Suprapubic skin (tissue), 4 donors: ENCODE measurements around the gene CTNNA2. TPM values are rescaled to one million over a fixed set of nuclear protein-coding genes. Genes with fewer than 3 reads are reported as not detected.

Experiments used
- DNase-seq, 2 donors: peaks; one replicate each; pipeline ENCODE4 v3.0.0-alpha.2; 2019; ENCODE audit warnings: low spot score in 2 of 2
- H3K27ac ChIP-seq: fragments of 200-600 bp; sonication (generic); one replicate; pipeline ENCODE4 v1.5.1; 2019
- H3K27me3 ChIP-seq: fragments of 200-600 bp; sonication (generic); one replicate; pipeline ENCODE4 v1.5.1; 2019
- H3K36me3 ChIP-seq: fragments of 200-600 bp; sonication (generic); one replicate; pipeline ENCODE4 v1.5.1; 2019
- H3K4me1 ChIP-seq: fragments of 200-600 bp; sonication (generic); one replicate; pipeline ENCODE4 v1.5.1; 2019
- H3K4me3 ChIP-seq: fragments of 200-600 bp; sonication (generic); one replicate; pipeline ENCODE4 v1.5.1; 2019; ENCODE audit warnings: mild to moderate bottlenecking
- H3K9me3 ChIP-seq: fragments of 200-600 bp; sonication (generic); one replicate; pipeline ENCODE4 v1.5.1; 2019
- EP300 ChIP-seq: sonication (generic); formaldehyde crosslinking; IDR thresholded peaks from one replicate; pipeline ENCODE4 v1.6.1; 2017; ENCODE audit warnings: antibody characterized with exemption
- POLR2A ChIP-seq, 2 donors: fragments of 450-650 bp; IDR thresholded peaks; one replicate each; pipeline ENCODE4 v1.6.1; 2017; ENCODE audit warnings: antibody characterized with exemption in 2 of 2, mild to moderate bottlenecking in 2 of 2, moderate library complexity in 2 of 2
- POLR2AphosphoS5 ChIP-seq, 3 donors: sonication (generic); formaldehyde crosslinking; IDR thresholded peaks; one replicate each; pipeline ENCODE4 v1.6.1; 2017; ENCODE audit warnings: antibody characterized with exemption in 3 of 3
- WGBS: methylation state at CpG from one replicate; pipeline ENCODE4 v1.1.5; 2018; 5-methylcytosine and 5-hydroxymethylcytosine counted together
- total RNA-seq, 4 donors: library from RNA; depleted of rRNA; stranded (reverse); fragments of >200 nt; gene quantifications; one replicate each; pipeline ENCODE4 v1.1.0, GENCODE V29; 2016
- TF ChIP-seq, protein P1 (sequence below), 2 donors: fragments of 200-600 bp in 1 of 2; fragments of 450-650 bp in 1 of 2; sonication (generic) in 1 of 2; IDR thresholded peaks; one replicate each; pipeline ENCODE4 v1.5.1; 2016 to 2019; ENCODE audit warnings: antibody characterized with exemption in 2 of 2, mild to moderate bottlenecking in 1 of 2, moderate library complexity in 1 of 2

The CTNNA2 gene
- total RNA-seq, 4 donors from 2014 or later: 0.15 to 0.21 TPM; not detected in 2

GRCh38 chr2:79906139-79906890, 393.5 kb downstream of the CTNNA2 start:
- TF ChIP-seq, protein P1, sequence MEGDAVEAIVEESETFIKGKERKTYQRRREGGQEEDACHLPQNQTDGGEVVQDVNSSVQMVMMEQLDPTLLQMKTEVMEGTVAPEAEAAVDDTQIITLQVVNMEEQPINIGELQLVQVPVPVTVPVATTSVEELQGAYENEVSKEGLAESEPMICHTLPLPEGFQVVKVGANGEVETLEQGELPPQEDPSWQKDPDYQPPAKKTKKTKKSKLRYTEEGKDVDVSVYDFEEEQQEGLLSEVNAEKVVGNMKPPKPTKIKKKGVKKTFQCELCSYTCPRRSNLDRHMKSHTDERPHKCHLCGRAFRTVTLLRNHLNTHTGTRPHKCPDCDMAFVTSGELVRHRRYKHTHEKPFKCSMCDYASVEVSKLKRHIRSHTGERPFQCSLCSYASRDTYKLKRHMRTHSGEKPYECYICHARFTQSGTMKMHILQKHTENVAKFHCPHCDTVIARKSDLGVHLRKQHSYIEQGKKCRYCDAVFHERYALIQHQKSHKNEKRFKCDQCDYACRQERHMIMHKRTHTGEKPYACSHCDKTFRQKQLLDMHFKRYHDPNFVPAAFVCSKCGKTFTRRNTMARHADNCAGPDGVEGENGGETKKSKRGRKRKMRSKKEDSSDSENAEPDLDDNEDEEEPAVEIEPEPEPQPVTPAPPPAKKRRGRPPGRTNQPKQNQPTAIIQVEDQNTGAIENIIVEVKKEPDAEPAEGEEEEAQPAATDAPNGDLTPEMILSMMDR (IDR thresholded peaks at IDR 0.05): no peak
- no peak for TF ChIP-seq EP300
- TF ChIP-seq POLR2A (IDR thresholded peaks at IDR 0.05): no peak
- TF ChIP-seq POLR2AphosphoS5 (IDR thresholded peaks at IDR 0.05): no peak
- H3K27me3 ChIP-seq: no peaks in the 10 kb centered on the region
- H3K4me1 ChIP-seq: no peaks in the 10 kb centered on the region
- 61% methylated on average over 10 of the region's 10 CpGs for WGBS
- no peaks in the 10 kb centered on the region for H3K36me3 ChIP-seq
- no peak overlapping the region for H3K27ac ChIP-seq
- DNase-seq: no peak
- no peak overlapping the region for H3K4me3 ChIP-seq
- no peaks in the 10 kb centered on the region for H3K9me3 ChIP-seq

GRCh38 chr2:79909521-79909920, 396.7 kb downstream of the CTNNA2 start:
- WGBS: 96% methylated on average over 22 of the region's 22 CpGs
- no peak overlapping the region for H3K27ac ChIP-seq
- no peaks in the 10 kb centered on the region for H3K27me3 ChIP-seq
- H3K4me1 ChIP-seq: no peaks in the 10 kb centered on the region
- H3K4me3 ChIP-seq: no peak overlapping the region
- no peak for DNase-seq
- no peaks in the 10 kb centered on the region for H3K9me3 ChIP-seq
- TF ChIP-seq, protein P1 (IDR thresholded peaks at IDR 0.05): no peak
- TF ChIP-seq POLR2A (IDR thresholded peaks at IDR 0.05): no peak
- no peak for TF ChIP-seq EP300
- no peak for TF ChIP-seq POLR2AphosphoS5 (IDR thresholded peaks at IDR 0.05)
- no peaks in the 10 kb centered on the region for H3K36me3 ChIP-seq

DNA sequence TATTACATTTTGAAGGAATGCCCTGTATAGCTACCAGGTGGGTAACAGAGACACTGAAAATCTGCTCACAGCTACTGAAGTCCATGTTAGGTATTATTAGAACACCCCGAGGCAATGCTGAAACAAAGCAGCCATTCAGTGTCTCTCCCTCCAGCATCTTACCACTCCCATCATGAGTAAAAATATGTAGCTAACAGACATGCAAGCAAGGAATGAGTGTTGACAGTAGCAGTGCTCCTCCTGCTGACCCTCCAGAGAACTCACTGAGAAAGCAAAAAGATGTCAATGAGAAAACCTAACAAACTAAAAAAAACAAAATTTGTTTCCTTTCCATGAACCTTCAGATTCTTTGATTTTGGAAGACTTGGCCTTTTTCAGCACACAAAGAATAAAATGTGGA, 397.8 kb downstream of the CTNNA2 start:
- Histone ChIP-seq H3K4me3 (no peak overlapping the region), H3K27me3 (no peaks in the 10 kb centered on the region), H3K27ac (no peak overlapping the region), H3K9me3 (no peaks in the 10 kb centered on the region), H3K36me3 (no peaks in the 10 kb centered on the region), H3K4me1 (no peaks in the 10 kb centered on the region)
- DNase-seq: no peak
- TF ChIP-seq, protein P1 (IDR thresholded peaks at IDR 0.05): no peak
- TF ChIP-seq POLR2A (IDR thresholded peaks at IDR 0.05): no peak
- no peak for TF ChIP-seq POLR2AphosphoS5 (IDR thresholded peaks at IDR 0.05)
- no peak for TF ChIP-seq EP300
- 56% methylated on average over 1 of the region's 1 CpG for WGBS

DNA sequence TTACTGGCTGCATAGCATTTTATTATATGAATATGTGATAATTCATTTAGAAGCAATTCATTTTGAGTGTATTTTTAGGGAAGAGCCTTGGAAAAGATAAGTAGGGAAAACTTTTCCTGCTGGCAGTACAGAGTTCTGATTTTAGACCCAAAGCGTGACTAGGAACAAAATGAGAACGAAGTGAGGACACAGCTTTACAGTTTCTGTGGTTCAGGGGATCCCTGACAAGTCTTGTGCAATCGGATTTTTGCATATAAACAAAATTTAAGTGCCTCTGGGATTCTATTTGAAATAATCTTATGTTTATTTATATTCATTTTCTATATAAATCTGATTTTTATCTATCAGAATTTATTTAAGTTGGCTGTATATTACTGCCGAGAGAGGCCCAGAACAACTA, 402.6 kb downstream of the CTNNA2 start:
- TF ChIP-seq POLR2AphosphoS5 (IDR thresholded peaks at IDR 0.05): no peak
- TF ChIP-seq POLR2A (IDR thresholded peaks at IDR 0.05): no peak
- no peak for TF ChIP-seq EP300
- TF ChIP-seq, protein P1 (IDR thresholded peaks at IDR 0.05): no peak
- H3K36me3 ChIP-seq: no peaks in the 10 kb centered on the region
- WGBS: 59% methylated on average over 4 of the region's 4 CpGs
- DNase-seq: no peak
- no peak overlapping the region for H3K4me3 ChIP-seq
- H3K4me1 ChIP-seq: no peaks in the 10 kb centered on the region
- no peaks in the 10 kb centered on the region for H3K9me3 ChIP-seq
- H3K27me3 ChIP-seq: no peaks in the 10 kb centered on the region
- no peak overlapping the region for H3K27ac ChIP-seq

DNA sequence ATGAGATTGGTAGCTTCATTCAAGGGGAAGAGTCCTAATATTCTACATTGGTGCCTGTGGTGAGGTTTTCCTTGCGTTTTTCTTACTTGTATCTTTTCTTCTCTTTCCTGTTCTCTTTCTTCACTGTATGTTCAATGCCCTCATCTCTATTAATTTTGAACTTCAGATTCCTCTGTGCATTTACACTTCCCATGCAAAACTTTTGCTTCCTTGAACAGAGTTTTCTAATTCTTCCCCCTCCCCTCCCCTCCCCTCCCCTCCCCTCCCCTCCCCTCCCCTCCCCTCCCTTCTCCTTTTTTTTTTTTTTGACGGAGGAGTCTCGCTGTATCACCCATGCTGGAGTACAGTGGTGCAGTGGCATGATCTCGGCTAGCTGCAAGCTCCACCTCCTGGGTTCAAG, 403.4 kb downstream of the CTNNA2 start:
- Histone ChIP-seq H3K27ac (no peak overlapping the region), H3K4me1 (no peaks in the 10 kb centered on the region), H3K36me3 (no peaks in the 10 kb centered on the region), H3K9me3 (no peaks in the 10 kb centered on the region), H3K4me3 (no peak overlapping the region), H3K27me3 (no peaks in the 10 kb centered on the region)
- no peak for TF ChIP-seq EP300
- TF ChIP-seq, protein P1 (IDR thresholded peaks at IDR 0.05): no peak
- no peak for TF ChIP-seq POLR2A (IDR thresholded peaks at IDR 0.05)
- TF ChIP-seq POLR2AphosphoS5 (IDR thresholded peaks at IDR 0.05): no peak
- WGBS: 82% methylated on average over 3 of the region's 4 CpGs
- DNase-seq: no peak
